ENCODE results near the gene CEP19.

The CEP19 gene

GRCh38 chr3:196684548-196685407, 27.3 kb downstream of the CEP19 start:
- 36% methylated on average over 17 of the region's 24 CpGs for WGBS (ENCODE audit: insufficient coverage)
- peaks cover 10 to 42% (median 24%) of the 10 kb centered on the region in 4 experiments for H3K4me1 ChIP-seq (ENCODE audit: control extremely low read depth in 1 of 4, control insufficient read depth in 4 of 4, insufficient read depth in 4 of 4, low read length in 3 of 4)
- H3K36me3 ChIP-seq (ENCODE audit: control insufficient read depth in 4 of 4, insufficient read depth in 4 of 4, low read length in 3 of 4), result peaks cover 2 to 8% (median 5%) of the 10 kb centered on the region in 4 experiments
- H3K27me3 ChIP-seq (replicated peaks in 2 of 5; ENCODE audit: control insufficient read depth in 4 of 5, insufficient read depth in 5 of 5, low read length in 4 of 5), result no peaks in the 10 kb centered on the region
- ChIA-PET CTCF (interaction anchor here (0.6 to 5.8 kb wide), 23 partner anchors 8 to 198 kb away, joined by 3 to 106 read pairs (median 3); partner anchors contain the start of gene NRROS), POLR2A (interaction anchor here (0.6 to 1.1 kb wide), 4 partner anchors 19 to 75 kb away, joined by 3 to 4 read pairs (median 3); no protein-coding TSS in a partner anchor)
- H3K27ac ChIP-seq (ENCODE audit: insufficient read depth in 1 of 2, low read depth in 1 of 2, low read length in 2 of 2, poor library complexity in 1 of 2, severe bottlenecking in 2 of 2), result peak overlapping the region in 1 of 2 experiments; percentile 17
- DNase-seq, result peak; percentile 67 to 88 (median 83)
- peaks cover 0 to 7% (median 0%) of the 10 kb centered on the region in 5 experiments for H3K9me3 ChIP-seq (ENCODE audit: control extremely low read depth in 1 of 5, control insufficient read depth in 4 of 5, insufficient read depth in 2 of 5, low read depth in 1 of 5, low read length in 4 of 5)
- peak overlapping the region in 4 of 7 experiments; percentile 13 to 62 (median 44) for H3K4me3 ChIP-seq (ENCODE audit: control insufficient read depth in 1 of 7, extremely low read depth in 1 of 7, insufficient read depth in 4 of 7, low read depth in 2 of 7, low read length in 6 of 7)

- no peak for DNase-seq
- H3K9me3 ChIP-seq (ENCODE audit: control extremely low read depth in 1 of 5, control insufficient read depth in 4 of 5, insufficient read depth in 2 of 5, low read depth in 1 of 5, low read length in 4 of 5), result peaks cover 0 to 4% (median 0%) of the 10 kb centered on the region in 5 experiments
- no peak overlapping the region for H3K27ac ChIP-seq (ENCODE audit: insufficient read depth in 1 of 2, low read depth in 1 of 2, low read length in 2 of 2, poor library complexity in 1 of 2, severe bottlenecking in 2 of 2)
- peaks cover 0 to 3% (median 1%) of the 10 kb centered on the region in 4 experiments for H3K4me1 ChIP-seq (ENCODE audit: control extremely low read depth in 1 of 4, control insufficient read depth in 4 of 4, insufficient read depth in 4 of 4, low read length in 3 of 4)
- ChIA-PET POLR2A (no interaction called here), CTCF (interaction anchor here (1.0 to 2.1 kb wide), 4 partner anchors 10 to 424 kb away, joined by 3 to 15 read pairs (median 7); no protein-coding TSS in a partner anchor)
- H3K4me3 ChIP-seq (ENCODE audit: control insufficient read depth in 1 of 7, extremely low read depth in 1 of 7, insufficient read depth in 4 of 7, low read depth in 2 of 7, low read length in 6 of 7), result no peak overlapping the region
- H3K36me3 ChIP-seq (ENCODE audit: control insufficient read depth in 4 of 4, insufficient read depth in 4 of 4, low read length in 3 of 4), result peaks cover 2 to 9% (median 7%) of the 10 kb centered on the region in 4 experiments
- H3K27me3 ChIP-seq (replicated peaks in 2 of 5; ENCODE audit: control insufficient read depth in 4 of 5, insufficient read depth in 5 of 5, low read length in 4 of 5), result no peaks in the 10 kb centered on the region
- WGBS (ENCODE audit: insufficient coverage), result no CpG with 5 or more reads among the region's 1 CpG
Observed at GRCh38 chr3:196677931-196678330, 34.1 kb downstream of the CEP19 start.

GRCh38 chr3:196677353-196677752, 34.7 kb downstream of the CEP19 start:
- no peak for DNase-seq
- POLR2A ChIA-PET, result no interaction called here
- CTCF ChIA-PET, result interaction anchor here (0.8 to 2.1 kb wide), 8 partner anchors 8 to 424 kb away, joined by 3 to 15 read pairs (median 4); no protein-coding TSS in a partner anchor
- Histone ChIP-seq H3K4me3 (ENCODE audit: control insufficient read depth in 1 of 7, extremely low read depth in 1 of 7, insufficient read depth in 4 of 7, low read depth in 2 of 7, low read length in 6 of 7) (no peak overlapping the region), H3K9me3 (ENCODE audit: control extremely low read depth in 1 of 5, control insufficient read depth in 4 of 5, insufficient read depth in 2 of 5, low read depth in 1 of 5, low read length in 4 of 5) (peaks cover 0 to 3% (median 0%) of the 10 kb centered on the region in 5 experiments), H3K4me1 (ENCODE audit: control extremely low read depth in 1 of 4, control insufficient read depth in 4 of 4, insufficient read depth in 4 of 4, low read length in 3 of 4) (peaks cover 0 to 3% (median 1%) of the 10 kb centered on the region in 4 experiments), H3K27me3 (replicated peaks in 2 of 5; ENCODE audit: control insufficient read depth in 4 of 5, insufficient read depth in 5 of 5, low read length in 4 of 5) (no peaks in the 10 kb centered on the region), H3K36me3 (ENCODE audit: control insufficient read depth in 4 of 4, insufficient read depth in 4 of 4, low read length in 3 of 4) (peaks cover 0 to 8% (median 6%) of the 10 kb centered on the region in 4 experiments), H3K27ac (ENCODE audit: insufficient read depth in 1 of 2, low read depth in 1 of 2, low read length in 2 of 2, poor library complexity in 1 of 2, severe bottlenecking in 2 of 2) (no peak overlapping the region)
- 80% methylated on average over 1 of the region's 1 CpG for WGBS (ENCODE audit: insufficient coverage)

GRCh38 chr3:196673632-196674031, 38.4 kb downstream of the CEP19 start:
- Histone ChIP-seq H3K27me3 (replicated peaks in 2 of 5; ENCODE audit: control insufficient read depth in 4 of 5, insufficient read depth in 5 of 5, low read length in 4 of 5) (no peaks in the 10 kb centered on the region), H3K4me3 (ENCODE audit: control insufficient read depth in 1 of 7, extremely low read depth in 1 of 7, insufficient read depth in 4 of 7, low read depth in 2 of 7, low read length in 6 of 7) (no peak overlapping the region), H3K9me3 (ENCODE audit: control extremely low read depth in 1 of 5, control insufficient read depth in 4 of 5, insufficient read depth in 2 of 5, low read depth in 1 of 5, low read length in 4 of 5) (no peaks in the 10 kb centered on the region), H3K27ac (ENCODE audit: insufficient read depth in 1 of 2, low read depth in 1 of 2, low read length in 2 of 2, poor library complexity in 1 of 2, severe bottlenecking in 2 of 2) (no peak overlapping the region), H3K36me3 (ENCODE audit: control insufficient read depth in 4 of 4, insufficient read depth in 4 of 4, low read length in 3 of 4) (peaks cover 0 to 4% (median 2%) of the 10 kb centered on the region in 4 experiments), H3K4me1 (ENCODE audit: control extremely low read depth in 1 of 4, control insufficient read depth in 4 of 4, insufficient read depth in 4 of 4, low read length in 3 of 4) (peaks cover 7 to 12% (median 11%) of the 10 kb centered on the region in 4 experiments)
- no peak for DNase-seq
- POLR2A ChIA-PET, result no interaction called here
- CTCF ChIA-PET, result interaction anchor here (0.6 to 1.2 kb wide), 3 partner anchors 10 to 20 kb away, joined by 3 to 4 read pairs (median 3); no protein-coding TSS in a partner anchor
- whole genome bisulfite sequencing (ENCODE audit: insufficient coverage), result 95% methylated on average over 3 of the region's 3 CpGs

GRCh38 chr3:196670339-196670738, 41.7 kb downstream of the CEP19 start:
- H3K27ac ChIP-seq (ENCODE audit: insufficient read depth in 1 of 2, low read depth in 1 of 2, low read length in 2 of 2, poor library complexity in 1 of 2, severe bottlenecking in 2 of 2), result no peak overlapping the region
- ChIA-PET POLR2A (interaction anchor here (0.7 kb wide), 1 partner anchor 43 kb away, joined by 3 read pairs; no protein-coding TSS in a partner anchor), CTCF (interaction anchor here (1.3 to 1.7 kb wide), 4 partner anchors 15 to 58 kb away, joined by 3 to 5 read pairs (median 4); no protein-coding TSS in a partner anchor)
- no peak for DNase-seq
- H3K36me3 ChIP-seq (ENCODE audit: control insufficient read depth in 4 of 4, insufficient read depth in 4 of 4, low read length in 3 of 4), result peaks cover 0 to 8% (median under 1%) of the 10 kb centered on the region in 4 experiments
- 8% methylated on average over 6 of the region's 6 CpGs for WGBS (ENCODE audit: insufficient coverage)
- H3K9me3 ChIP-seq (ENCODE audit: control extremely low read depth in 1 of 5, control insufficient read depth in 4 of 5, insufficient read depth in 2 of 5, low read depth in 1 of 5, low read length in 4 of 5), result no peaks in the 10 kb centered on the region
- H3K4me1 ChIP-seq (ENCODE audit: control extremely low read depth in 1 of 4, control insufficient read depth in 4 of 4, insufficient read depth in 4 of 4, low read length in 3 of 4), result peaks cover 5 to 12% (median 10%) of the 10 kb centered on the region in 4 experiments
- H3K4me3 ChIP-seq (ENCODE audit: control insufficient read depth in 1 of 7, extremely low read depth in 1 of 7, insufficient read depth in 4 of 7, low read depth in 2 of 7, low read length in 6 of 7), result peak overlapping the region in 2 of 7 experiments; percentile 7 to 22
- H3K27me3 ChIP-seq (replicated peaks in 2 of 5; ENCODE audit: control insufficient read depth in 4 of 5, insufficient read depth in 5 of 5, low read length in 4 of 5), result no peaks in the 10 kb centered on the region

- peaks cover 5 to 18% (median 13%) of the 10 kb centered on the region in 4 experiments for H3K4me1 ChIP-seq (ENCODE audit: control extremely low read depth in 1 of 4, control insufficient read depth in 4 of 4, insufficient read depth in 4 of 4, low read length in 3 of 4)
- DNase-seq, result peak in 1 of 3 donors; percentile 16
- ChIA-PET POLR2A (no interaction called here), CTCF (interaction anchor here (1.2 kb wide), 1 partner anchor 21 kb away, joined by 3 read pairs; no protein-coding TSS in a partner anchor)
- H3K9me3 ChIP-seq (ENCODE audit: control extremely low read depth in 1 of 5, control insufficient read depth in 4 of 5, insufficient read depth in 2 of 5, low read depth in 1 of 5, low read length in 4 of 5), result no peaks in the 10 kb centered on the region
- no peak overlapping the region for H3K4me3 ChIP-seq (ENCODE audit: control insufficient read depth in 1 of 7, extremely low read depth in 1 of 7, insufficient read depth in 4 of 7, low read depth in 2 of 7, low read length in 6 of 7)
- 96% methylated on average over 4 of the region's 14 CpGs for WGBS (ENCODE audit: insufficient coverage)
- H3K27me3 ChIP-seq (replicated peaks in 2 of 5; ENCODE audit: control insufficient read depth in 4 of 5, insufficient read depth in 5 of 5, low read length in 4 of 5), result no peaks in the 10 kb centered on the region
- no peak overlapping the region for H3K27ac ChIP-seq (ENCODE audit: insufficient read depth in 1 of 2, low read depth in 1 of 2, low read length in 2 of 2, poor library complexity in 1 of 2, severe bottlenecking in 2 of 2)
- peaks cover 0 to 20% (median 13%) of the 10 kb centered on the region in 4 experiments for H3K36me3 ChIP-seq (ENCODE audit: control insufficient read depth in 4 of 4, insufficient read depth in 4 of 4, low read length in 3 of 4)
Observed at GRCh38 chr3:196667056-196667825, 44.8 kb downstream of the CEP19 start.

Measured in common myeloid progenitor, CD34-positive (primary cell).